Heart left ventricle (tissue), 16 donors: ENCODE measurements around the gene MAGI2. TPM values are rescaled to one million over a fixed set of nuclear protein-coding genes. Genes with fewer than 3 reads are reported as not detected.

Experiments used
- ATAC-seq, 4 donors: fragments of 200-7000 bp; cut with Tn5 transposase; one replicate each; pipeline ENCODE4 v1.9.1; 2020 to 2022; ENCODE audit warnings: moderate library complexity in 4 of 4, mild to moderate bottlenecking in 3 of 4, moderate number of reproducible peaks in 1 of 4
- DNase-seq, 5 donors: peaks; one replicate each; pipeline ENCODE4 v3.0.0-alpha.2; 2020
- H3K27ac ChIP-seq, 12 donors: fragments of 200-600 bp; sonication (generic) in 4 of 12; one replicate each; pipeline versions ENCODE4 v1.5.0 to v1.8.0; 2016 to 2022; ENCODE audit warnings: mild to moderate bottlenecking in 2 of 12
- H3K27me3 ChIP-seq, 9 donors: fragments of 200-600 bp; sonication (generic) in 2 of 9; one replicate each; pipeline versions ENCODE4 v1.5.1 to v1.8.0; 2016 to 2022; ENCODE audit warnings: mild to moderate bottlenecking in 3 of 9
- H3K36me3 ChIP-seq, 9 donors: fragments of 200-600 bp; sonication (generic) in 2 of 9; one replicate each; pipeline versions ENCODE4 v1.5.0 to v1.8.0; 2018 to 2022; ENCODE audit warnings: mild to moderate bottlenecking in 2 of 9
- H3K4me1 ChIP-seq, 12 donors: fragments of 200-600 bp; sonication (generic) in 4 of 12; one replicate each; pipeline versions ENCODE4 v1.5.0 to v1.8.0; 2016 to 2022; ENCODE audit warnings: mild to moderate bottlenecking in 3 of 12
- H3K4me3 ChIP-seq, 12 donors: fragments of 200-600 bp; sonication (generic) in 4 of 12; one replicate each; pipeline versions ENCODE4 v1.5.0 to v1.8.0; 2017 to 2022; ENCODE audit warnings: mild to moderate bottlenecking in 9 of 12, moderate library complexity in 4 of 12
- H3K9me3 ChIP-seq, 12 donors: fragments of 200-600 bp; sonication (generic) in 4 of 12; one replicate each; pipeline versions ENCODE4 v1.5.0 to v1.8.0; 2016 to 2022; ENCODE audit warnings: mild to moderate bottlenecking in 1 of 12
- POLR2A ChIP-seq, 2 donors: fragments of 450-650 bp; IDR thresholded peaks; one replicate each; pipeline ENCODE4 v1.6.1; 2017; ENCODE audit warnings: antibody characterized with exemption in 2 of 2, mild to moderate bottlenecking in 2 of 2, moderate library complexity in 2 of 2
- WGBS, 4 donors: extraction: QIAGEN DNeasy Blood & Tissue Kit in 2 of 4; methylation state at CpG; one replicate each; pipeline versions ENCODE4 v1.1.5 to v1.1.7; 2013 to 2018; 5-methylcytosine and 5-hydroxymethylcytosine counted together
- intact Hi-C, 10 donors: fragments of 100-400 bp; cut with DNase I; formaldehyde crosslinking; loops; one replicate each; pipeline versions ENCODE4 v1.11.1 to v1.14.2; 2022
- polyA plus RNA-seq, 2 donors: library from polyadenylated mRNA; stranded (reverse); fragments of 200-250 nt; gene quantifications; one replicate each; pipeline ENCODE4 v1.2.3, GENCODE V29; 2013
- total RNA-seq, 9 donors: library from RNA; depleted of rRNA in 2 of 9; stranded (reverse); fragments of >200 nt in 2 of 9; fragmentation: NEBNext Ultra II Directional in 3 of 9; extraction: Animal tissue kit (Norgen Biotek cat#: 25700) in 3 of 9; gene quantifications; one replicate each; pipeline versions ENCODE4 v1.1.0 to v1.2.4, GENCODE V29; 2016 to 2023
- TF ChIP-seq, protein P1 (sequence below), 12 donors: fragments of 200-600 bp; sonication (generic) in 4 of 12; IDR thresholded peaks; one replicate each; pipeline versions ENCODE4 v1.5.0 to v1.8.0; 2018 to 2022; ENCODE audit warnings: antibody characterized with exemption in 12 of 12, mild to moderate bottlenecking in 5 of 12
- donor health status: ischemic (EF 13 %, LVEDD 7.1; RV severe dilation, severe dysfunction).
- donor health status: healthy with polysubstance abuse.
- donor health status: DM: no; HTN: yes; CAD: no.
- donor health status: DM: no; HTN: no; CAD: no.
- donor health status: ischemic (EF 25% LVEDD 6.9; RV normal size, moderate dysfunction).
- donor health status: ischemic (EF 25% LVEDD 5.7; RV mildly dilated, moderate dysfunction).
- donor health status: healthy.
- donor health status: DM: yes; HTN: yes; CAD: no.
- donor health status: ischemic (EF 35%, LVEDD 5.7; RV mildly dilated, moderate dysfunction).
- donor health status: nonischemic (EF 11% LVEDD 7.7; RV severe dilation, severe dysfunction).
- donor health status: DM: yes; HTN: yes; CAD: no.
- donor health status: PGD.
- donor health status: ischemic (EF 29% LVEDD 5.4; RV normal size, mild dysfunction).
- donor health status: nonischemic (EF 23%, LVEDD 6.1; RV moderate dilation, normal function).

Gene MAGI2
- total and polyA plus RNA-seq, 11 donors, result 1.1 to 6.8 (median 3.8) TPM

DNA sequence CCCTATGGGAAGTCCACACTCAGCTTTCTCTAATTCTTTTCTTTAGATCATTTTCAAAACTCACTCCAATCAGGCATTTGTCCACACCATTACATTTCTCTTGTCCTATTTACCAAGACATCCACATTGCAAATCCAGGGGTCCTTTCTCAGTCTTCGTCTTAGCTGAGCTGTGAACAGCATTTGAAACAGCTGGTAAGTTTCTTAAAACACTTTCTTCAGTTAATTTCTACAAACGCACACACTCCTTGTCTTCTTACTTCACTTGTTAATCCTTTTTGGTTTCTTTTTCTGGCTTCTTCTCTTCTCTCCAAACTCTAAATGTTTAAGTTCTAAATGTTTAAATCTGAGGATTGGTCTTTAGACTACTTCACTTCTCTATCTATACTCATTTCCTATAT is 885.6 kb downstream of the MAGI2 start:
- TF ChIP-seq POLR2A (IDR thresholded peaks at IDR 0.05), result no peak
- TF ChIP-seq, protein P1, sequence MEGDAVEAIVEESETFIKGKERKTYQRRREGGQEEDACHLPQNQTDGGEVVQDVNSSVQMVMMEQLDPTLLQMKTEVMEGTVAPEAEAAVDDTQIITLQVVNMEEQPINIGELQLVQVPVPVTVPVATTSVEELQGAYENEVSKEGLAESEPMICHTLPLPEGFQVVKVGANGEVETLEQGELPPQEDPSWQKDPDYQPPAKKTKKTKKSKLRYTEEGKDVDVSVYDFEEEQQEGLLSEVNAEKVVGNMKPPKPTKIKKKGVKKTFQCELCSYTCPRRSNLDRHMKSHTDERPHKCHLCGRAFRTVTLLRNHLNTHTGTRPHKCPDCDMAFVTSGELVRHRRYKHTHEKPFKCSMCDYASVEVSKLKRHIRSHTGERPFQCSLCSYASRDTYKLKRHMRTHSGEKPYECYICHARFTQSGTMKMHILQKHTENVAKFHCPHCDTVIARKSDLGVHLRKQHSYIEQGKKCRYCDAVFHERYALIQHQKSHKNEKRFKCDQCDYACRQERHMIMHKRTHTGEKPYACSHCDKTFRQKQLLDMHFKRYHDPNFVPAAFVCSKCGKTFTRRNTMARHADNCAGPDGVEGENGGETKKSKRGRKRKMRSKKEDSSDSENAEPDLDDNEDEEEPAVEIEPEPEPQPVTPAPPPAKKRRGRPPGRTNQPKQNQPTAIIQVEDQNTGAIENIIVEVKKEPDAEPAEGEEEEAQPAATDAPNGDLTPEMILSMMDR (IDR thresholded peaks at IDR 0.05), result no peak
- Histone ChIP-seq H3K27me3 (no peaks in the 10 kb centered on the region), H3K9me3 (no peaks in the 10 kb centered on the region), H3K4me3 (no peak overlapping the region), H3K36me3 (no peaks in the 10 kb centered on the region), H3K27ac (no peak overlapping the region), H3K4me1 (no peaks in the 10 kb centered on the region)
- intact Hi-C loops, result no loop called here
- 58 to 75% (median 66%) methylated on average over 2 of the region's 2 CpGs for WGBS, 4 donors
- ATAC-seq, result no peak
- DNase-seq, result no peak

DNA sequence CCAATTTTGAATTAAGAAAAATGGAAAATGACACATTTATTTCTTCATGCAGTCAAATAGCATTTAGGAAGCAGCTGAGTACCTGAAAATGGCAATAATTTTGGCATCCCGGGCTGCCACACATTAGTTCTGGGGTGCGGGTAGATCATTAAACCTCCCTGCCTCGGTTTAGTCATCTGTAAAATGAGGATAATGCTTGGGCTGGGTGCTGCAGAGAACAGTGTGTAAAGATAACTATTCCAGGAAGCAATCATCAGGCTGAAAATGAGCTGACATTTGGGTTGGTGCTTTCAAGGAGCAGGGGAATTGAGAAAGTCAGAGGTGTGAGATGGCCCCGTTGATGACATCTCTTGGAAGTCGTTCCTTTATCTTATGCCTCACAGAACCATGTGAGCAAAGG is 887.7 kb downstream of the MAGI2 start:
- H3K4me1 ChIP-seq, result no peaks in the 10 kb centered on the region
- DNase-seq (no peak), ATAC-seq (no peak)
- H3K4me3 ChIP-seq, result no peak overlapping the region
- H3K36me3 ChIP-seq, result no peaks in the 10 kb centered on the region
- H3K27ac ChIP-seq, result no peak overlapping the region
- H3K9me3 ChIP-seq, result no peaks in the 10 kb centered on the region
- intact Hi-C loops, result no loop called here
- WGBS, 4 donors, result 63 to 73% (median 66%) methylated on average over 5 of the region's 5 CpGs
- TF ChIP-seq POLR2A (IDR thresholded peaks at IDR 0.05), result no peak
- TF ChIP-seq, protein P1 (IDR thresholded peaks at IDR 0.05), result no peak
- H3K27me3 ChIP-seq, result no peaks in the 10 kb centered on the region

DNA sequence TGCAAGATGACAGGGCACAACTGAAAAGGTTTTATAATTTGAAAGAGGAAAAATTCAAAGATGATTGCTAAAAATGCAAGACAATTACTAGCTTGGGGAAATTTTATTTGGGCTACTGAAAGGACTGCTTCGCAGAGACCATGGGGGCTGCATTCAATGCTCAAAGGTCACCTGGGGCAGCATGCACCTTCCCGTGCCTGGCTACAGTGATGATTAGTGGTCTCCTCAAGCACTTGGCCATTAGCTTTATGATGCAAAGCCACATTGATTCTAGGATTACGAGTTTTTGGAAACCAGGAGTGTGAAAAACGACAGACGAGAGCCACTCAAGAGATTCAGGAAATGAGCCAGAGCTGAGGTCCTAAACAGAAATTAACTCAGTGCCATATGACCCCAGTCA is 890.3 kb downstream of the MAGI2 start:
- Histone ChIP-seq H3K27me3 (no peaks in the 10 kb centered on the region), H3K4me3 (no peak overlapping the region), H3K9me3 (no peaks in the 10 kb centered on the region), H3K36me3 (no peaks in the 10 kb centered on the region), H3K27ac (no peak overlapping the region), H3K4me1 (no peaks in the 10 kb centered on the region)
- no peak for DNase-seq
- intact Hi-C loops, result no loop called here
- WGBS, 4 donors, result 41 to 57% (median 52%) methylated on average over 5 of the region's 5 CpGs
- no peak for ATAC-seq
- TF ChIP-seq, protein P1 (IDR thresholded peaks at IDR 0.05), result no peak
- TF ChIP-seq POLR2A (IDR thresholded peaks at IDR 0.05), result no peak

DNA sequence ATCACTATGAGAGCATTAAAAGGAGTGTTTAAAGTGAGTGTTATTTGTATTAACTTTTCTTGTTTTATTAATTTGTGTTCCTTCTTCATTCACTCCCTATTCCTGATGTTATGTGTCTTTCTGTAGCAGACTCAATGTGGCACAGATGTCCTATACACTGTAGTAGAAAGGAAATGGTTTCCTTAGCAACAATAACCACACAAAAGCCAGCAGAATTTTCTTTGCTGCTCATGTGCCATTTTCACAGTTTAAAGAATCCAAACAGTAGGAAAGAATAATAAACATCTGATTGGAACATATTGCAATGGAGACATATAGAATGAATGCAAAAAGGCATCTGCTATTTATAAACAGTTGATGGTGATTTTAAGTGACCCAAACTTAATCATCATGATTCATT is 891.3 kb downstream of the MAGI2 start:
- intact Hi-C loops, result no loop called here
- Histone ChIP-seq H3K9me3 (no peaks in the 10 kb centered on the region), H3K36me3 (no peaks in the 10 kb centered on the region), H3K27ac (no peak overlapping the region), H3K4me1 (no peaks in the 10 kb centered on the region), H3K27me3 (no peaks in the 10 kb centered on the region), H3K4me3 (no peak overlapping the region)
- DNase-seq, result no peak
- no peak for ATAC-seq
- no peak for TF ChIP-seq POLR2A (IDR thresholded peaks at IDR 0.05)
- TF ChIP-seq, protein P1 (IDR thresholded peaks at IDR 0.05), result no peak
